Upper lobe of right lung (tissue), 1 donor: ENCODE data around the gene SREBF2. TPM values are rescaled to one million over a fixed set of nuclear protein-coding genes. Genes with fewer than 3 reads are reported as not detected.

ENCODE experiments used
- ATAC-seq: fragments of 200-7000 bp; cut with Tn5 transposase; one replicate; pipeline ENCODE4 v1.9.1; 2020; ENCODE audit warnings: mild to moderate bottlenecking, moderate library complexity
- DNase-seq: peaks from one replicate; pipeline ENCODE4 v3.0.0-alpha.2; 2020
- H3K27ac ChIP-seq: fragments of 200-600 bp; one replicate; pipeline ENCODE4 v1.8.0; 2022
- H3K27me3 ChIP-seq: fragments of 200-600 bp; one replicate; pipeline ENCODE4 v1.8.0; 2022; ENCODE audit warnings: mild to moderate bottlenecking
- H3K36me3 ChIP-seq: fragments of 200-600 bp; one replicate; pipeline ENCODE4 v1.8.0; 2022
- H3K4me1 ChIP-seq: fragments of 200-600 bp; one replicate; pipeline ENCODE4 v1.8.0; 2022
- H3K4me3 ChIP-seq: fragments of 200-600 bp; one replicate; pipeline ENCODE4 v1.8.0; 2022; ENCODE audit warnings: mild to moderate bottlenecking
- H3K9me3 ChIP-seq: fragments of 200-600 bp; one replicate; pipeline ENCODE4 v1.8.0; 2022
- CTCF ChIP-seq: fragments of 200-600 bp; IDR thresholded peaks from one replicate; pipeline ENCODE4 v1.8.0; 2022; ENCODE audit warnings: antibody characterized with exemption
- intact Hi-C: fragments of 100-400 bp; cut with DNase I; formaldehyde crosslinking; loops from one replicate; pipeline ENCODE4 v1.11.0; 2022
- total RNA-seq: library from RNA; stranded (reverse); fragmentation: NEBNext Ultra II Directional; extraction: Animal tissue kit (Norgen Biotek cat#: 25700); gene quantifications from one replicate; pipeline ENCODE4 v1.2.1, GENCODE V29; 2021
- donor health status: DM: no; HTN: yes; CAD: no; lungs with severe emphysema.

The SREBF2 gene
- total RNA-seq, 1 donor from 2014 or later: 156 TPM

DNA sequence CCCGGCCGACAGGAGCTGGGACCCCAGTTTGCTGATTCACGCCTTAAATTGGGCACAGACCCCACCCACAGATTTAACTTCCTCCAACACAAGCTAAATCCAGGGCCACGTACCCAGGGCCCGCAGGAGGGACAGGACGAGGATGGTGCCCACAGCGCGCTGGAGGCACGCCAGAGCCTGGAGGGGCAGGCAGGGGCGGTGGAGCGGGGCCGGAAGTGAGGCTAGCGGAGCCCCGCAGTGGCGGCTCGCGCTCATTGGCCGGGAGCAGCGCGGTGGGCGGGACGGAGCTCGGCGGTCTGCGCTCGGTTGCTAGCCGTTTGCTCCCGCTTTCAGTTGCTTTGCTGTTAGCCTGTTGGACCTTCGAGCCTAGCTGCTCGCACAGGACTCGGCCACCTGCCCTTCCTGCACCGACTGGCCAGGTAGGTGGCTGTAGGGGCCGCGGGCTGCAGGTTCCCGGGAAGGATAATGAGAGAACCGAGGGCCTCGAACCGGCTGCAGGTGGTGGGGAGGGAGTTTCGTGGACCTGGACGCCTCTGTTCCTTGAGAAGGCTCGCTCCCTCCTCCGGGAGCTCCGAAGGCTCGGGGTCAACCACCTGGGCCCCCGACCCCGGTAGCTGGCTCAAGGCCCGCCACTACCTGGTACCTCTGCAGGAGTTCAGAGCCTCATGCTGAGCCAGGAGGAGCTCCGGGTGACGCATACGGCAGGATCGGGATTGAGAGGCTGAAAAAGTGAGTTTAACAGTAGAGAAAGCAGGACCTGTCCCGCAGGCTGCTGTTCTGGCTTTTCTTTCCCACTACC lies 32.4 kb upstream of the SREBF2 start, which contains the start of gene CCDC134:
TSS of gene CCDC134 (plus strand) at position 332 of the 799 bp plus-strand sequence. CDS start 8,212 bp downstream, outside the sequence.
- TF ChIP-seq CTCF: no peak
- Histone ChIP-seq H3K27me3 (no peaks in the 10 kb centered on the region), H3K36me3 (no peaks in the 10 kb centered on the region), H3K27ac (peak within 1 kb of the TSS; percentile 91), H3K4me3 (peak within 1 kb of the TSS; percentile 99), H3K9me3 (no peaks in the 10 kb centered on the region), H3K4me1 (peaks cover 13% of the 10 kb centered on the region)
- intact Hi-C loops: no loop called here
- DNase-seq: peak; percentile 97
- peak; percentile 99 for ATAC-seq

DNA sequence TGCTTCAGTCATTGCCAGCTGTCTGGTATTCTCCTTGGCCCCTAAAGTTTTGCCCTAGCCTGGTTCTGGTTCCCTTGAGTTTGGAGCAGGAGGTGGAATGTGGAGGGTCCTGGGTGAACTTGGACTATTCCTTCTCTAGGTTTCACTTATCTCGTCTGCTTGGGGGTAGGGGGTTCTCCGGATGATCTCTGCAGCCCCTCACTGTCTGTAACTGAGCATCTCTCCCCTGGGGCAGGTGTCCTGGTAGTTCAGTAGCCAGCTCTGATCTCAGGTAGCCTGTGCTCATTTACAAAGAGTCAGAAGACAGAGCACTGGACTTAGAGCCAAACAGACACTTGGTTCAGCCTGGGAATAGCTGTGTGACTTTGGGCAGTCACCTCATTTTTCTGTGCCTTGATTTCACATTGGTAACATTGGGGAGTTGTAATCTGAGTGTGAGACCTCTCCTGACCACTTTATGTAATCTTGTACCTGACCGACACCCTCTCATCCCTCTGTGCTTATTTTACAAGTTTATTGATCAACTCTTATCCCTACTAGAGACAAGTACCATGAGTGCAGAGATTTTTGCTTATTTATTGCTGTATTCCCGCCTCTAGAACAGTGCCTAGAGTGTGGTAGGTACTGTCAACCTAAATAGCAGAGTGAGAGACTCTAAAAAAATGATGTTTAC lies 31.6 kb upstream of the SREBF2 start:
- no peaks in the 10 kb centered on the region for H3K36me3 ChIP-seq
- peak overlapping the region; percentile 91 for H3K27ac ChIP-seq
- intact Hi-C loops: no loop called here
- ATAC-seq: no peak
- no peak for TF ChIP-seq CTCF
- H3K27me3 ChIP-seq: no peaks in the 10 kb centered on the region
- H3K4me1 ChIP-seq: peaks cover 13% of the 10 kb centered on the region
- peak overlapping the region; percentile 99 for H3K4me3 ChIP-seq
- no peak for DNase-seq
- no peaks in the 10 kb centered on the region for H3K9me3 ChIP-seq

DNA sequence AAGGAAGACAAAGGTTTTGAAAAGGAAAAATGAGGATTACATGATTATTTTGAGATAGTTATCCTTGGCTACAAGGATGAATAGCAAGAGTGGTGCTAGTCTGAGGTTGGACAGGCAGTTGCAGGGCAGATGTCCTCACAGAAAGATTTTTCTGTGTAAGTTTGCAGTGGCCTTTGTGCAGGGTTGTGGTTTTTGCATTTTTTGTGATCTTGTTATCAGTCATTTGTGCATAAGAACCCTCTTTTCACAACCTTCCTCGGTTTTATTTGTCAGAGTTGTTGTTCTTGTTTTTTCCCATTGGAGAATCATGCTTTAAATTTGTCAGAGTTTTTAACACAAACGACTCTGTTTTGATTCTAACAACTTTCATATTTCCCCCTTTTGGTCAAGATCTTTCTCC lies 31.0 kb upstream of the SREBF2 start:
- H3K27me3 ChIP-seq: no peaks in the 10 kb centered on the region
- no peak overlapping the region for H3K4me3 ChIP-seq
- H3K27ac ChIP-seq: no peak overlapping the region
- no peaks in the 10 kb centered on the region for H3K9me3 ChIP-seq
- peaks cover 13% of the 10 kb centered on the region for H3K4me1 ChIP-seq
- ATAC-seq (no peak), DNase-seq (no peak)
- intact Hi-C loops: no loop called here
- TF ChIP-seq CTCF: no peak
- no peaks in the 10 kb centered on the region for H3K36me3 ChIP-seq

DNA sequence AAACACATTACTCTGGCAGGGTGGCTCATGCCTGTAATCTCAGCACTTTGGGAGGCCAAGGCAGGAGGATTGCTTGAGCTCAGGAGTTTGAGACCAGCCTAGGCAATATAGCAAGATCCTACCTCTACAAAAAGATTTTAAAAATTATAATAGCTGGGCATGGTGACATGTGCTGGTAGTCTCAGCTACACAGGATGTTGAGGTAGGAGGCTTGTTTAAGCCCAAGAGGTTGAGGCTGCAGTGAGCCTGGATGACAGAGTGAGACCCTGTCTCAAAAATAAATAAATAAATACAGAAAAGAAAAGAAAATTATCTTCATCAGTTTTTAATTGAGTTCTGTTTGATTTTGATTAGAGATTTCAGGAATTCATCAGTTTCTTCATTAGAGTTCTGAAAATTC lies 27.3 kb upstream of the SREBF2 start:
- Histone ChIP-seq H3K4me3 (no peak overlapping the region), H3K27ac (no peak overlapping the region), H3K36me3 (no peaks in the 10 kb centered on the region), H3K27me3 (no peaks in the 10 kb centered on the region), H3K4me1 (peaks cover 5% of the 10 kb centered on the region), H3K9me3 (no peaks in the 10 kb centered on the region)
- no peak for DNase-seq
- TF ChIP-seq CTCF: no peak
- intact Hi-C loops: no loop called here
- ATAC-seq: no peak

- no peak overlapping the region for H3K27ac ChIP-seq
- no peak for ATAC-seq
- no peaks in the 10 kb centered on the region for H3K9me3 ChIP-seq
- no peak for DNase-seq
- intact Hi-C loops: no loop called here
- no peak overlapping the region for H3K4me3 ChIP-seq
- H3K4me1 ChIP-seq: no peaks in the 10 kb centered on the region
- H3K36me3 ChIP-seq: no peaks in the 10 kb centered on the region
- TF ChIP-seq CTCF: no peak
- H3K27me3 ChIP-seq: no peaks in the 10 kb centered on the region
These were observed 24.5 kb upstream of the SREBF2 start for GRCh38 chr22:41808400-41808799.
